Activated CD4-positive, alpha-beta T cell treated with anti-CD3 and anti-CD28 coated beads for 36 hours (primary cell): Measurements from ENCODE around the gene HNRNPUL2. TPM values are rescaled to one million over a fixed set of nuclear protein-coding genes. Genes with fewer than 3 reads are reported as not detected.

Experiments used
- ATAC-seq: fragments of 200-7000 bp; cut with Tn5 transposase; one replicate; pipeline ENCODE4 v1.10.0; 2021; ENCODE audit warnings: mild to moderate bottlenecking, moderate library complexity
- CTCF ChIA-PET: fragments of 350-600 bp; sonication (Branson Sonifier 250); formaldehyde crosslinking; loops from one replicate; lab custom pipeline; 2021; ENCODE audit warnings: antibody characterized with exemption; lab: Charles Lee
- POLR2A ChIA-PET: fragments of 350-600 bp; sonication (Branson Sonifier 250); formaldehyde crosslinking; loops from one replicate; lab custom pipeline; 2021; ENCODE audit warnings: antibody characterized with exemption, inconsistent platforms; lab: Charles Lee
- DNase-seq: peaks from one replicate; pipeline ENCODE4 v3.0.0-alpha.2; 2020
- H3K27ac Mint-ChIP-seq: one replicate; pipeline ENCODE4 v1.8.0; 2021; ENCODE audit warnings: mixed read lengths
- H3K27me3 Mint-ChIP-seq: one replicate; pipeline ENCODE4 v1.8.0; 2021; ENCODE audit warnings: mixed read lengths
- H3K36me3 Mint-ChIP-seq: one replicate; pipeline ENCODE4 v1.8.0; 2021; ENCODE audit warnings: low read depth, mixed read lengths
- H3K4me1 Mint-ChIP-seq: one replicate; pipeline ENCODE4 v1.8.0; 2021; ENCODE audit warnings: mixed read lengths
- H3K4me3 Mint-ChIP-seq: one replicate; pipeline ENCODE4 v1.8.0; 2021; ENCODE audit warnings: mild to moderate bottlenecking, moderate library complexity, mixed read lengths
- H3K9me3 Mint-ChIP-seq: one replicate; pipeline ENCODE4 v1.8.0; 2021; ENCODE audit warnings: low read depth, mixed read lengths
- intact Hi-C, 2 experiments: fragments of 100-400 bp; cut with DNase I in 1 of 2; cut with micrococcal nuclease in 1 of 2; formaldehyde crosslinking; loops; one replicate each; pipeline versions ENCODE4 v1.14.2 to v1.15.1; 2022 to 2024; cut with DNase I, micrococcal nuclease
- total RNA-seq, 2 experiments: library from RNA; stranded (reverse); gene quantifications; one replicate each; pipeline ENCODE4 v1.2.3, GENCODE V29; 2021

HNRNPUL2 gene
- total RNA-seq, 2 experiments from 2014 or later, result 48.7 to 59.6 TPM

GRCh38 chr11:62688491-62688890 is 38.8 kb downstream of the HNRNPUL2 start:
- no peak overlapping the region for H3K4me3 Mint-ChIP-seq
- no peaks in the 10 kb centered on the region for H3K9me3 Mint-ChIP-seq
- DNase-seq (no peak), ATAC-seq (no peak)
- peaks cover 11% of the 10 kb centered on the region for H3K27me3 Mint-ChIP-seq
- no peaks in the 10 kb centered on the region for H3K4me1 Mint-ChIP-seq
- intact Hi-C loops, result no loop called here
- POLR2A ChIA-PET, result interaction anchor here (0.6 to 1.1 kb wide), 3 partner anchors 130 to 171 kb away, joined by 3 to 4 read pairs (median 3); no protein-coding TSS in a partner anchor
- CTCF ChIA-PET, result interaction anchor here (0.7 to 1.0 kb wide), 2 partner anchors 31 to 294 kb away, joined by 3 read pairs; no protein-coding TSS in a partner anchor
- H3K36me3 Mint-ChIP-seq, result peaks cover 16% of the 10 kb centered on the region
- no peak overlapping the region for H3K27ac Mint-ChIP-seq

- Mint-ChIP-seq H3K36me3 (peaks cover 14% of the 10 kb centered on the region), H3K27ac (no peak overlapping the region), H3K4me3 (no peak overlapping the region), H3K27me3 (peaks cover 11% of the 10 kb centered on the region), H3K4me1 (no peaks in the 10 kb centered on the region), H3K9me3 (no peaks in the 10 kb centered on the region)
- ATAC-seq, result no peak
- ChIA-PET POLR2A (interaction anchor here (0.6 to 1.1 kb wide), 2 partner anchors 153 to 172 kb away, joined by 3 to 4 read pairs; no protein-coding TSS in a partner anchor), CTCF (interaction anchor here (1.0 kb wide), 1 partner anchor 14 kb away, joined by 3 read pairs; no protein-coding TSS in a partner anchor)
- DNase-seq, result no peak
- intact Hi-C loops, result no loop called here
These were observed 39.5 kb downstream of the HNRNPUL2 start for GRCh38 chr11:62687508-62688396.

GRCh38 chr11:62682518-62682917 is 44.7 kb downstream of the HNRNPUL2 start:
- no peak for DNase-seq
- ATAC-seq, result no peak
- no peak overlapping the region for H3K27ac Mint-ChIP-seq
- ChIA-PET POLR2A (no interaction called here), CTCF (interaction anchor here (1.1 to 3.0 kb wide), 2 partner anchors 13 to 303 kb away, joined by 3 to 32 read pairs; no protein-coding TSS in a partner anchor)
- no peaks in the 10 kb centered on the region for H3K9me3 Mint-ChIP-seq
- peaks cover 5% of the 10 kb centered on the region for H3K27me3 Mint-ChIP-seq
- intact Hi-C loops, result no loop called here
- H3K4me3 Mint-ChIP-seq, result no peak overlapping the region
- H3K4me1 Mint-ChIP-seq, result peaks cover 17% of the 10 kb centered on the region
- peaks cover 4% of the 10 kb centered on the region for H3K36me3 Mint-ChIP-seq

GRCh38 chr11:62680825-62681240 is 46.4 kb downstream of the HNRNPUL2 start:
- H3K27me3 Mint-ChIP-seq, result no peaks in the 10 kb centered on the region
- CTCF ChIA-PET, result interaction anchor here (0.6 to 3.0 kb wide), 25 partner anchors 9 to 286 kb away, joined by 3 to 32 read pairs (median 4); partner anchors contain the start of genes BSCL2, GANAB, GNG3 and HNRNPUL2
- no peaks in the 10 kb centered on the region for H3K9me3 Mint-ChIP-seq
- H3K4me3 Mint-ChIP-seq, result no peak overlapping the region
- intact Hi-C loops, result no loop called here
- DNase-seq, result peak; percentile 60
- H3K36me3 Mint-ChIP-seq, result peaks cover 11% of the 10 kb centered on the region
- peak overlapping the region; percentile 73 for H3K27ac Mint-ChIP-seq
- peak; percentile 88 for ATAC-seq
- POLR2A ChIA-PET, result interaction anchor here (0.6 to 2.0 kb wide), 7 partner anchors 10 to 106 kb away, joined by 3 to 19 read pairs (median 5); partner anchors contain the start of genes C11orf98, CSKMT, HNRNPUL2 and TMEM179B
- H3K4me1 Mint-ChIP-seq, result peaks cover 26% of the 10 kb centered on the region

GRCh38 chr11:62678770-62679696 is 48.2 kb downstream of the HNRNPUL2 start, which contains the start of gene UBXN1:
Gene UBXN1, minus strand, starts transcription at chr11:62679073. Its CDS starts 150 bp downstream, at chr11:62678923.
- H3K27me3 Mint-ChIP-seq, result no peaks in the 10 kb centered on the region
- ChIA-PET CTCF (interaction anchor here (0.9 to 3.0 kb wide), 8 partner anchors 14 to 182 kb away, joined by 3 to 32 read pairs (median 4); partner anchors contain the start of genes B3GAT3, C11orf98 and CSKMT), POLR2A (interaction anchor here (0.6 to 3.2 kb wide), 9 partner anchors 9 to 217 kb away, joined by 3 to 12 read pairs (median 3); partner anchors contain the start of genes C11orf98, CSKMT, TUT1 and WDR74)
- peak within 1 kb of the TSS; percentile 92 for H3K27ac Mint-ChIP-seq
- no peaks in the 10 kb centered on the region for H3K9me3 Mint-ChIP-seq
- peak within 1 kb of the TSS; percentile 82 for H3K4me3 Mint-ChIP-seq
- peaks cover 20% of the 10 kb centered on the region for H3K36me3 Mint-ChIP-seq
- ATAC-seq (peak; percentile 88), DNase-seq (peak; percentile 93)
- intact Hi-C loops, result loop anchor here (1.0 to 2.0 kb wide), 5 partner anchors 26 to 202 kb away; partner anchors contain the start of genes TUT1 (in 2 of the 2), INTS5 (in 1 of the 2), MTA2 (in 1 of the 2) and SLC3A2 (in 1 of the 2)
- peaks cover 28% of the 10 kb centered on the region for H3K4me1 Mint-ChIP-seq

- CTCF ChIA-PET, result interaction anchor here (1.0 kb wide), 1 partner anchor 14 kb away, joined by 3 read pairs; the partner anchor contains the start of genes C11orf98 and CSKMT
- H3K4me3 Mint-ChIP-seq, result peak overlapping the region; percentile 82
- H3K4me1 Mint-ChIP-seq, result peaks cover 30% of the 10 kb centered on the region
These were observed 48.9 kb downstream of the HNRNPUL2 start for GRCh38 chr11:62678433-62678769.

GRCh38 chr11:62677714-62678113 is 49.5 kb downstream of the HNRNPUL2 start:
- DNase-seq (no peak), ATAC-seq (no peak)
- H3K27ac Mint-ChIP-seq, result peak overlapping the region; percentile 68
- ChIA-PET POLR2A (interaction anchor here (0.9 to 3.2 kb wide), 3 partner anchors 76 to 179 kb away, joined by 3 to 12 read pairs (median 5); partner anchors contain the start of genes TUT1 and ZBTB3), CTCF (no interaction called here)
- peaks cover 36% of the 10 kb centered on the region for H3K4me1 Mint-ChIP-seq
- H3K9me3 Mint-ChIP-seq, result no peaks in the 10 kb centered on the region
- intact Hi-C loops, result loop anchor here in 1 of 2 experiments (2.0 kb wide), 2 partner anchors 77 to 203 kb away; partner anchors contain the start of genes MTA2 and SLC3A2
- H3K36me3 Mint-ChIP-seq, result peaks cover 20% of the 10 kb centered on the region
- peak overlapping the region; percentile 82 for H3K4me3 Mint-ChIP-seq
- H3K27me3 Mint-ChIP-seq, result no peaks in the 10 kb centered on the region

More at GRCh38 chr11:62678433-62678769, 48.9 kb downstream of the HNRNPUL2 start:
- Mint-ChIP-seq H3K9me3 (no peaks in the 10 kb centered on the region), H3K27me3 (no peaks in the 10 kb centered on the region), H3K36me3 (peaks cover 20% of the 10 kb centered on the region), H3K27ac (peak overlapping the region; percentile 92)
- POLR2A ChIA-PET, result interaction anchor here (1.0 to 3.2 kb wide), 3 partner anchors 13 to 87 kb away, joined by 5 to 12 read pairs (median 5); partner anchors contain the start of genes C11orf98, CSKMT, TUT1 and ZBTB3
- DNase-seq, result no peak
- intact Hi-C loops, result loop anchor here in 1 of 2 experiments (2.0 kb wide), 2 partner anchors 78 to 202 kb away; partner anchors contain the start of genes MTA2 and SLC3A2
- ATAC-seq, result no peak

- no peak for DNase-seq
- Mint-ChIP-seq H3K27ac (peak overlapping the region; percentile 47), H3K36me3 (peaks cover 25% of the 10 kb centered on the region), H3K9me3 (no peaks in the 10 kb centered on the region), H3K27me3 (no peaks in the 10 kb centered on the region), H3K4me3 (peak overlapping the region; percentile 40), H3K4me1 (peaks cover 41% of the 10 kb centered on the region)
- ATAC-seq, result no peak
- intact Hi-C loops, result no loop called here
- POLR2A ChIA-PET, result interaction anchor here (0.9 to 3.2 kb wide), 4 partner anchors 24 to 179 kb away, joined by 3 to 12 read pairs (median 4); partner anchors contain the start of genes INTS5, TUT1 and ZBTB3
- CTCF ChIA-PET, result no interaction called here
These were observed 50.1 kb downstream of the HNRNPUL2 start for GRCh38 chr11:62677156-62677555.

GRCh38 chr11:62676698-62677097 is 50.6 kb downstream of the HNRNPUL2 start:
- Mint-ChIP-seq H3K4me1 (peaks cover 41% of the 10 kb centered on the region), H3K36me3 (peaks cover 28% of the 10 kb centered on the region), H3K4me3 (peak overlapping the region; percentile 40), H3K9me3 (no peaks in the 10 kb centered on the region), H3K27me3 (no peaks in the 10 kb centered on the region), H3K27ac (no peak overlapping the region)
- intact Hi-C loops, result no loop called here
- no peak for DNase-seq
- POLR2A ChIA-PET, result interaction anchor here (0.9 to 3.2 kb wide), 5 partner anchors 10 to 180 kb away, joined by 3 to 12 read pairs (median 3); partner anchors contain the start of genes C11orf98, CSKMT, INTS5 and TUT1
- ATAC-seq, result no peak
- CTCF ChIA-PET, result interaction anchor here (0.6 to 1.3 kb wide), 3 partner anchors 10 to 181 kb away, joined by 3 read pairs; no protein-coding TSS in a partner anchor
